H1 (cell line): ENCODE measurements around the gene UTP15. TPM values are rescaled to one million over a fixed set of nuclear protein-coding genes. Genes with fewer than 3 reads are reported as not detected.

Experiments
- CTCF ChIA-PET: fragments of 300-600 bp; sonication (Branson Sonifier 250); formaldehyde crosslinking; loops from one replicate; lab custom pipeline; 2021; ENCODE audit not compliant: partially characterized antibody; lab: Charles Lee
- POLR2A ChIA-PET: fragments of 300-600 bp; sonication (Branson Sonifier 250); formaldehyde crosslinking; loops from one replicate; lab custom pipeline; 2021; ENCODE audit warnings: inconsistent platforms; ENCODE audit not compliant: partially characterized antibody; lab: Charles Lee
- DNase-seq, 2 experiments: peaks; one replicate each; pipeline versions ENCODE4 v3.0.0 to v3.0.0-alpha.2; 2010 to 2022; ENCODE audit warnings: low spot score in 2 of 2, low read depth in 1 of 2, mixed read lengths in 1 of 2
- FAIRE-seq: peaks from 2 replicates; lab custom pipeline; 2011; peaks lifted over from hg19 to GRCh38; lab: Jason Lieb, UNC
- H2AFZ ChIP-seq: 2 replicates; pipeline ENCODE4 v1.8.1; 2012; ENCODE audit warnings: low read length, inconsistent platforms
- H2AK5ac ChIP-seq: 2 replicates; pipeline ENCODE4 v1.6.1; 2013; ENCODE audit warnings: low read depth, low read length
- H2BK120ac ChIP-seq: replicated peaks from 2 replicates; pipeline ENCODE3; 2013; ENCODE audit warnings: low read depth, low read length, inconsistent platforms
- H2BK12ac ChIP-seq: 2 replicates; pipeline ENCODE4 v1.6.1; 2013; ENCODE audit warnings: low read depth, low read length
- H2BK15ac ChIP-seq: 2 replicates; pipeline ENCODE4 v1.6.1; 2013; ENCODE audit warnings: low read length
- H2BK20ac ChIP-seq: 2 replicates; pipeline ENCODE4 v1.6.1; 2013; ENCODE audit warnings: low read length
- H2BK5ac ChIP-seq: 2 replicates; pipeline ENCODE4 v1.6.1; 2013; ENCODE audit warnings: low read depth, low read length
- H3K14ac ChIP-seq: 2 replicates; pipeline ENCODE4 v1.6.1; 2013; ENCODE audit warnings: inconsistent platforms; ENCODE audit not compliant: insufficient read length
- H3K18ac ChIP-seq: 2 replicates; pipeline ENCODE4 v1.6.1; 2013; ENCODE audit warnings: low read length; ENCODE audit errors: extremely low read depth
- H3K23ac ChIP-seq: 2 replicates; pipeline ENCODE4 v1.6.1; 2013; ENCODE audit warnings: inconsistent platforms; ENCODE audit not compliant: insufficient read length
- H3K23me2 ChIP-seq: 2 replicates; pipeline ENCODE4 v1.6.1; 2013; ENCODE audit warnings: low read depth, low read length
- H3K27ac ChIP-seq: 2 replicates; pipeline ENCODE4 v1.6.1; 2011; ENCODE audit warnings: low read depth, low read length, inconsistent platforms
- H3K27me3 ChIP-seq, 4 experiments: replicated peaks in 1 of 4; 1 replicate in 1 of 4; 2 replicates in 3 of 4; pipeline versions ENCODE4 v1.6.1 to v1.8.1; 2011 to 2013; ENCODE audit warnings: low read length in 3 of 4, mild to moderate bottlenecking in 3 of 4, inconsistent platforms in 2 of 4, mixed read lengths in 2 of 4, moderate library complexity in 1 of 4; ENCODE audit not compliant: control insufficient read depth in 3 of 4, insufficient read depth in 3 of 4; ENCODE audit errors: extremely low read depth in 1 of 4
- H3K36me3 ChIP-seq, 4 experiments: 2 replicates each; pipeline versions ENCODE4 v1.6.1 to v1.8.1; 2011 to 2013; ENCODE audit warnings: mild to moderate bottlenecking in 4 of 4, low read length in 3 of 4, moderate library complexity in 2 of 4, control low read depth in 1 of 4, inconsistent platforms in 1 of 4; ENCODE audit not compliant: insufficient read depth in 4 of 4, control insufficient read depth in 2 of 4
- H3K4ac ChIP-seq: replicated peaks from 2 replicates; pipeline ENCODE3; 2013; ENCODE audit warnings: low read length, low read depth, mixed read lengths, inconsistent platforms; ENCODE audit not compliant: insufficient read length
- H3K4me1 ChIP-seq, 4 experiments: replicated peaks in 1 of 4; 1 replicate in 1 of 4; 2 replicates in 3 of 4; pipeline versions ENCODE4 v1.6.1 to v1.8.1; 2011 to 2013; ENCODE audit warnings: low read length in 3 of 4, inconsistent platforms in 2 of 4, mixed read lengths in 1 of 4; ENCODE audit not compliant: insufficient read depth in 4 of 4, control insufficient read depth in 3 of 4
- H3K4me2 ChIP-seq, 2 experiments: 2 replicates each; pipeline versions ENCODE4 v1.6.1 to v1.8.1; 2011 to 2013; ENCODE audit warnings: low read depth in 2 of 2, low read length in 2 of 2, control low read depth in 1 of 2, inconsistent platforms in 1 of 2, mild to moderate bottlenecking in 1 of 2; ENCODE audit not compliant: insufficient read depth in 1 of 2
- H3K4me3 ChIP-seq, 4 experiments: fragments of 200-600, 300-600 bp in 1 of 4; sonication (generic), shearing (Covaris generic), sonication (Bioruptor Twin) in 1 of 4; 2 replicates each; pipeline versions ENCODE4 v1.5.1 to v1.8.1; 2011 to 2016; ENCODE audit warnings: low read length in 4 of 4, low read depth in 3 of 4, control low read depth in 2 of 4, inconsistent platforms in 2 of 4, mild to moderate bottlenecking in 2 of 4, mixed read lengths in 1 of 4, moderate library complexity in 1 of 4; ENCODE audit not compliant: insufficient read depth in 2 of 4; ENCODE audit errors: extremely low read depth in 1 of 4
- H3K56ac ChIP-seq: replicated peaks from 2 replicates; pipeline ENCODE3; 2013; ENCODE audit warnings: low read depth, mild to moderate bottlenecking, mixed read lengths, low read length, inconsistent platforms; ENCODE audit not compliant: insufficient read length
- H3K79me1 ChIP-seq: 2 replicates; pipeline ENCODE4 v1.6.1; 2013; ENCODE audit warnings: low read depth, low read length, control low read depth
- H3K79me2 ChIP-seq, 2 experiments: 2 replicates each; pipeline versions ENCODE4 v1.6.1 to v1.8.1; 2012 to 2013; ENCODE audit warnings: low read length in 2 of 2, mild to moderate bottlenecking in 2 of 2, inconsistent platforms in 1 of 2; ENCODE audit not compliant: insufficient read depth in 2 of 2, control insufficient read depth in 1 of 2
- H3K9ac ChIP-seq, 4 experiments: replicated peaks in 1 of 4; 1 replicate in 1 of 4; 2 replicates in 3 of 4; pipeline versions ENCODE4 v1.6.1 to v1.8.1; 2011 to 2013; ENCODE audit warnings: low read depth in 3 of 4, low read length in 3 of 4, control low read depth in 2 of 4, mild to moderate bottlenecking in 2 of 4, moderate library complexity in 2 of 4, inconsistent platforms in 1 of 4; ENCODE audit errors: extremely low read depth in 1 of 4
- H3K9me3 ChIP-seq, 2 experiments: 2 replicates each; pipeline versions ENCODE4 v1.6.1 to v1.8.1; 2012 to 2013; ENCODE audit warnings: mild to moderate bottlenecking in 2 of 2, moderate library complexity in 2 of 2, control low read depth in 1 of 2, inconsistent platforms in 1 of 2, low read depth in 1 of 2, low read length in 1 of 2, mixed read lengths in 1 of 2; ENCODE audit not compliant: insufficient read depth in 2 of 2
- H4K20me1 ChIP-seq, 2 experiments: replicated peaks in 1 of 2; 2 replicates each; pipeline versions ENCODE3 to v1.8.1; 2011 to 2013; ENCODE audit warnings: inconsistent platforms in 2 of 2, low read length in 2 of 2, mild to moderate bottlenecking in 1 of 2; ENCODE audit not compliant: insufficient read depth in 2 of 2, control insufficient read depth in 1 of 2
- H4K5ac ChIP-seq: 2 replicates; pipeline ENCODE4 v1.6.1; 2013; ENCODE audit warnings: low read length, low read depth, mixed read lengths, inconsistent platforms; ENCODE audit not compliant: insufficient read length
- H4K8ac ChIP-seq: 2 replicates; pipeline ENCODE4 v1.8.0; 2013; ENCODE audit warnings: mild to moderate bottlenecking, moderate library complexity, low read length, inconsistent platforms; ENCODE audit not compliant: insufficient read depth; ENCODE audit errors: extremely low read depth
- H4K91ac ChIP-seq: replicated peaks from 2 replicates; pipeline ENCODE3; 2013; ENCODE audit warnings: low read length, mixed read lengths, inconsistent platforms; ENCODE audit not compliant: insufficient read length
- BACH1 ChIP-seq: IDR thresholded peaks from 2 replicates; pipeline ENCODE4 v1.6.1; 2012; ENCODE audit warnings: low read length, improper control_type of control experiment
- BRCA1 ChIP-seq: IDR thresholded peaks from 2 replicates; pipeline ENCODE4 v1.6.1; 2012; ENCODE audit warnings: low read depth, low read length, improper control_type of control experiment
- CHD2 ChIP-seq: IDR thresholded peaks from 2 replicates; pipeline ENCODE4 v1.6.1; 2012; ENCODE audit warnings: low read length, improper control_type of control experiment
- EGR1 ChIP-seq: IDR thresholded peaks from 2 replicates; pipeline ENCODE4 v1.6.1; 2011; ENCODE audit warnings: low read depth, low read length, borderline replicate concordance
- MAX ChIP-seq: IDR thresholded peaks from 2 replicates; pipeline ENCODE4 v1.6.1; 2012; ENCODE audit warnings: inconsistent platforms
- SIN3A ChIP-seq, 2 experiments: IDR thresholded peaks in 1 of 2; conservative IDR thresholded peaks in 1 of 2; 2 replicates each; pipeline ENCODE4 v1.6.1; 2011 to 2012; ENCODE audit warnings: low read length in 2 of 2, improper control_type of control experiment in 1 of 2, low read depth in 1 of 2, mild to moderate bottlenecking in 1 of 2
- SIRT6 ChIP-seq: IDR thresholded peaks from one replicate; pipeline ENCODE4 v1.7.1; 2012; ENCODE audit warnings: low read length, inconsistent platforms
- SP1 ChIP-seq: IDR thresholded peaks from 2 replicates; pipeline ENCODE4 v1.6.1; 2011; ENCODE audit warnings: low read depth, low read length
- SRF ChIP-seq: IDR thresholded peaks from 2 replicates; pipeline ENCODE4 v1.6.1; 2011; ENCODE audit warnings: mild to moderate bottlenecking, low read depth, low read length, moderate library complexity
- ZNF274 ChIP-seq: IDR thresholded peaks from 2 replicates; pipeline ENCODE4 v1.7.0; 2012; ENCODE audit warnings: low read length, borderline replicate concordance; ENCODE audit errors: extremely low read depth
- WGBS, 2 experiments: shearing (Covaris generic) in 1 of 2; methylation state at CpG; one replicate each; pipeline versions ENCODE4 v1.1.6 to v1.1.7; 2013 to 2015; ENCODE audit warnings: low lambda C conversion rate in 2 of 2, mixed read lengths in 2 of 2, inconsistent platforms in 1 of 2, low coverage in 1 of 2, missing lambda C conversion rate in 1 of 2; ENCODE audit not compliant: insufficient replicate concordance in 2 of 2, insufficient coverage in 1 of 2, insufficient read length in 1 of 2; ENCODE audit errors: extremely low coverage in 1 of 2, missing lambda C conversion rate in 1 of 2; 5-methylcytosine and 5-hydroxymethylcytosine counted together
- polyA plus RNA-seq, 7 experiments: library from polyadenylated mRNA; depleted of rRNA in 3 of 7; stranded (reverse) in 5 of 7; unstranded in 2 of 7; fragments of >200 nt in 5 of 7; fragments of 200-250 nt in 2 of 7; gene quantifications; 1 replicate in 5 of 7; 2 replicates in 1 of 7; 4 replicates in 1 of 7; pipeline versions ENCODE4 v1.2.1 to v1.2.3, GENCODE V29; 2011 to 2013; ENCODE audit warnings: missing spikeins in 2 of 7, mixed read lengths in 2 of 7
- total RNA-seq: library from RNA; stranded (reverse); fragmentation: NEBNext Ultra II Directional; extraction: Animal tissue kit (Norgen Biotek cat#: 25700); gene quantifications from 2 replicates; pipeline ENCODE4 v1.2.1, GENCODE V29; 2021

Gene UTP15
- total and polyA plus RNA-seq, 2 of the 8 experiments (the other 6 are each of a cell fraction or from before 2014, with no cell fraction given), result 14.3 to 33.6 TPM

- FAIRE-seq (no peak), DNase-seq (no peak)
- H3K79me1 ChIP-seq, result no peaks in the 10 kb centered on the region
- H3K18ac ChIP-seq, result no peak overlapping the region
- H3K79me2 ChIP-seq, result no peaks in the 10 kb centered on the region
- TF ChIP-seq EGR1, result no peak
- TF ChIP-seq SIN3A (conservative IDR thresholded peaks at IDR 0.05 in 1 of 2, IDR thresholded peaks at IDR 0.05 in 1 of 2; ENCODE audit: low read depth in 1 of 2, low read length in 2 of 2), result no peak
- no peak for TF ChIP-seq BRCA1
- no peak for TF ChIP-seq MAX
- TF ChIP-seq SRF, result no peak
- TF ChIP-seq SIRT6, result no peak
- no peak for TF ChIP-seq SP1
- TF ChIP-seq BACH1, result no peak
- no peak for TF ChIP-seq ZNF274
- no peak for TF ChIP-seq CHD2
- H3K27ac ChIP-seq, result no peak overlapping the region
- POLR2A ChIA-PET, result no interaction called here
- no peak overlapping the region for H2BK20ac ChIP-seq
- H3K4me1 ChIP-seq, result no peaks in the 10 kb centered on the region
- H3K4me2 ChIP-seq, result no peak overlapping the region
- no peaks in the 10 kb centered on the region for H3K9me3 ChIP-seq
- H2BK15ac ChIP-seq, result no peak overlapping the region
- H4K20me1 ChIP-seq, result no peaks in the 10 kb centered on the region
- 89% methylated on average over 8 of the region's 8 CpGs; no CpG with 5 or more reads in 1 of the 2 experiments for WGBS, 2 experiments
- H2AK5ac ChIP-seq, result no peak overlapping the region
- no peak overlapping the region for H4K5ac ChIP-seq
- no peaks in the 10 kb centered on the region for H3K23me2 ChIP-seq
- no peak overlapping the region for H3K14ac ChIP-seq
- H3K27me3 ChIP-seq, result no peaks in the 10 kb centered on the region
- H3K4me3 ChIP-seq, result no peak overlapping the region
- H2BK5ac ChIP-seq, result no peak overlapping the region
- H3K36me3 ChIP-seq, result no peaks in the 10 kb centered on the region
- H2AFZ ChIP-seq, result no peak overlapping the region
- no peak overlapping the region for H2BK12ac ChIP-seq
- H3K9ac ChIP-seq, result peak overlapping the region in 1 of 4 experiments; percentile 34; a peak in 1 of 7 replicates
- CTCF ChIA-PET, result interaction anchor here (0.9 to 2.0 kb wide), 3 partner anchors 9 to 186 kb away, joined by 6 to 7 read pairs (median 7); no protein-coding TSS in a partner anchor
- no peak overlapping the region for H2BK120ac ChIP-seq
- no peak overlapping the region for H3K4ac ChIP-seq
- no peak overlapping the region for H4K91ac ChIP-seq
- no peak overlapping the region for H4K8ac ChIP-seq
- H3K23ac ChIP-seq, result no peak overlapping the region
- H3K56ac ChIP-seq, result no peak overlapping the region
Observed at GRCh38 chr5:73605223-73606087, 39.9 kb downstream of the UTP15 start.
